A549 (cell line): ENCODE measurements around the gene INTS15. TPM values are rescaled to one million over a fixed set of nuclear protein-coding genes. Genes with fewer than 3 reads are reported as not detected.

Experiments
- ATAC-seq, 2 experiments: fragments of 200-7000 bp in 1 of 2; fragments of >200 bp in 1 of 2; cut with Nextera tagmentation in 1 of 2; cut with Tn5 transposase in 1 of 2; 3 replicates each; pipeline versions ENCODE4 v1.8.0 to v1.9.1; 2018 to 2020; ENCODE audit warnings: mild to moderate bottlenecking in 1 of 2, moderate library complexity in 1 of 2
- CTCF ChIA-PET: fragments of 300-600 bp; sonication (Branson Sonifier 250); formaldehyde crosslinking; extraction: SDS; loops from one replicate; lab custom pipeline; 2021; ENCODE audit warnings: antibody characterized with exemption, inconsistent platforms; lab: Yijun Ruan, JAX
- POLR2A ChIA-PET: fragments of 350-600 bp; formaldehyde crosslinking; extraction: SDS; loops from one replicate; lab custom pipeline; 2021; ENCODE audit warnings: antibody characterized with exemption, inconsistent platforms; lab: Yijun Ruan, JAX
- DNase-seq, 2 experiments: peaks; one replicate each; pipeline versions ENCODE4 v3.0.0 to v3.0.0-alpha.2; 2011 to 2016; ENCODE audit warnings: low read depth in 1 of 2, low spot score in 1 of 2
- FAIRE-seq: peaks from 2 replicates; lab custom pipeline; 2011; peaks lifted over from hg19 to GRCh38; lab: Jason Lieb, UNC
- H3K27ac ChIP-seq, 2 experiments: fragments of >200 bp; sonication (Bioruptor Twin); formaldehyde crosslinking; 3 replicates each; pipeline ENCODE4 v1.5.1; 2016 to 2017
- H3K4me1 ChIP-seq: fragments of >200 bp; sonication (Bioruptor Twin); formaldehyde crosslinking; 3 replicates; pipeline ENCODE4 v1.6.1; 2016
- H3K4me2 ChIP-seq: fragments of >200 bp; sonication (Bioruptor Twin); formaldehyde crosslinking; 3 replicates; pipeline ENCODE4 v1.6.1; 2016
- H3K4me3 ChIP-seq: fragments of >200 bp; sonication (Bioruptor Twin); formaldehyde crosslinking; 3 replicates; pipeline ENCODE4 v1.5.1; 2016
- H3K9me3 ChIP-seq: fragments of >200 bp; sonication (Bioruptor Twin); formaldehyde crosslinking; 3 replicates; pipeline ENCODE4 v1.6.1; 2016
- BHLHE40 ChIP-seq: IDR thresholded peaks from 2 replicates; pipeline ENCODE4 v1.6.1; 2012; ENCODE audit warnings: low read depth, low read length, inconsistent platforms
- CBX8 ChIP-seq: fragments of 200-600 bp; sonication (generic); IDR thresholded peaks from 2 replicates; pipeline ENCODE4 v1.6.1; 2016
- CHD4 ChIP-seq: fragments of 200-600 bp; sonication (generic); IDR thresholded peaks from 2 replicates; pipeline ENCODE4 v1.6.1; 2016; ENCODE audit warnings: antibody characterized with exemption, mild to moderate bottlenecking, borderline replicate concordance
- CTCF ChIP-seq: fragments of >200 bp; sonication (Bioruptor Twin); formaldehyde crosslinking; IDR thresholded peaks from 3 replicates; pipeline ENCODE4 v1.5.1; 2016
- EHF ChIP-seq: fragments of 250-450 bp; sonication (Bioruptor Pico); IDR thresholded peaks from 2 replicates; pipeline ENCODE4 v1.5.0; 2020; ENCODE audit warnings: mild to moderate bottlenecking
- EP300 ChIP-seq, 2 experiments: fragments of >200 bp; sonication (Bioruptor Twin); formaldehyde crosslinking; IDR thresholded peaks; 2 replicates in 1 of 2; 3 replicates in 1 of 2; pipeline ENCODE4 v1.6.1; 2016 to 2017
- ESRRA ChIP-seq: fragments of 150-350 bp; IDR thresholded peaks from 2 replicates; pipeline ENCODE4 v1.6.1; 2014; ENCODE audit warnings: mild to moderate bottlenecking, low read length, borderline replicate concordance
- FOSB ChIP-seq: fragments of 250-450 bp; sonication (Bioruptor Pico); IDR thresholded peaks from 2 replicates; pipeline ENCODE4 v1.5.0; 2020; ENCODE audit warnings: mild to moderate bottlenecking, moderate library complexity
- FOSL2 ChIP-seq, 2 experiments: fragments of 450-650 bp in 1 of 2; fragments of >200 bp in 1 of 2; sonication (Bioruptor Twin) in 1 of 2; formaldehyde crosslinking; IDR thresholded peaks; 2 replicates each; pipeline versions ENCODE4 v1.5.0 to v1.6.1; 2016 to 2020; ENCODE audit warnings: mild to moderate bottlenecking in 1 of 2, moderate library complexity in 1 of 2
- HEYL ChIP-seq: fragments of 250-450 bp; sonication (Bioruptor Pico); IDR thresholded peaks from 2 replicates; pipeline ENCODE4 v1.8.0; 2021; ENCODE audit warnings: mild to moderate bottlenecking, moderate library complexity
- HOXA7 ChIP-seq: fragments of 250-450 bp; sonication (Bioruptor Pico); IDR thresholded peaks from 2 replicates; pipeline ENCODE4 v1.5.0; 2020; ENCODE audit warnings: mild to moderate bottlenecking, moderate library complexity
- HOXB5 ChIP-seq: fragments of 250-450 bp; sonication (Bioruptor Pico); IDR thresholded peaks from 2 replicates; pipeline ENCODE4 v1.5.0; 2020; ENCODE audit warnings: mild to moderate bottlenecking, moderate library complexity
- JUN ChIP-seq, 2 experiments: fragments of >200 bp; sonication (Bioruptor Twin); formaldehyde crosslinking; IDR thresholded peaks; 2 replicates in 1 of 2; 3 replicates in 1 of 2; pipeline ENCODE4 v1.6.1; 2016 to 2017
- KDM5A ChIP-seq: fragments of 200-600 bp; sonication (generic); IDR thresholded peaks from 2 replicates; pipeline ENCODE4 v1.6.1; 2016; ENCODE audit warnings: antibody characterized with exemption, mild to moderate bottlenecking
- MAFK ChIP-seq: fragments of 450-650 bp; IDR thresholded peaks from 2 replicates; pipeline ENCODE4 v1.6.1; 2014; ENCODE audit not compliant: partially characterized antibody
- MAX ChIP-seq: IDR thresholded peaks from 2 replicates; pipeline ENCODE4 v1.6.1; 2012
- MAZ ChIP-seq: fragments of 150-350 bp; IDR thresholded peaks from 2 replicates; pipeline ENCODE4 v1.6.1; 2014; ENCODE audit warnings: antibody characterized with exemption, low read depth, low read length, borderline replicate concordance
- MYC ChIP-seq: IDR thresholded peaks from 2 replicates; pipeline ENCODE4 v1.6.1; 2012; ENCODE audit warnings: mild to moderate bottlenecking, inconsistent platforms, low read length, improper control_type of control experiment, borderline replicate concordance
- NFE2L2 ChIP-seq: fragments of 150-350 bp; conservative IDR thresholded peaks from 2 replicates; pipeline ENCODE4 v1.6.1; 2014; ENCODE audit warnings: low read length
- NPAS2 ChIP-seq: fragments of 250-450 bp; sonication (Bioruptor Pico); IDR thresholded peaks from 2 replicates; pipeline ENCODE4 v1.8.0; 2022; ENCODE audit warnings: mild to moderate bottlenecking, moderate library complexity, borderline replicate concordance
- PHF8 ChIP-seq: fragments of 200-600 bp; sonication (generic); IDR thresholded peaks from 2 replicates; pipeline ENCODE4 v1.6.1; 2016; ENCODE audit warnings: low read depth, mild to moderate bottlenecking, antibody characterized with exemption, moderate library complexity, borderline replicate concordance
- POLR2A ChIP-seq: IDR thresholded peaks from 2 replicates; pipeline ENCODE4 v1.6.1; 2012; ENCODE audit warnings: mild to moderate bottlenecking, low read length
- POLR2AphosphoS2 ChIP-seq: conservative IDR thresholded peaks from 2 replicates; pipeline ENCODE4 v1.6.1; 2012; ENCODE audit warnings: low read length, improper control_type of control experiment, inconsistent platforms
- RARB ChIP-seq: fragments of 250-450 bp; sonication (Bioruptor Pico); IDR thresholded peaks from 2 replicates; pipeline ENCODE4 v1.8.0; 2021; ENCODE audit warnings: mild to moderate bottlenecking, moderate library complexity
- RFX5 ChIP-seq: fragments of 450-650 bp; IDR thresholded peaks from 2 replicates; pipeline ENCODE4 v1.7.1; 2014; ENCODE audit warnings: antibody characterized with exemption, mild to moderate bottlenecking, moderate library complexity
- SMC3 ChIP-seq: fragments of >200 bp; sonication (Bioruptor Twin); formaldehyde crosslinking; IDR thresholded peaks from 3 replicates; pipeline ENCODE4 v1.6.1; 2018; ENCODE audit warnings: inconsistent platforms
- TFCP2L1 ChIP-seq: fragments of 250-450 bp; sonication (Bioruptor Pico); IDR thresholded peaks from 2 replicates; pipeline ENCODE4 v1.5.0; 2021; ENCODE audit warnings: mild to moderate bottlenecking
- ZFP36 ChIP-seq: fragments of 450-650 bp; IDR thresholded peaks from 2 replicates; pipeline ENCODE4 v1.6.1; 2014; ENCODE audit warnings: borderline replicate concordance; ENCODE audit not compliant: partially characterized antibody
- ZNF302 ChIP-seq: fragments of 250-450 bp; sonication (Bioruptor Pico); IDR thresholded peaks from 2 replicates; pipeline ENCODE4 v1.9.0; 2021; ENCODE audit warnings: inconsistent platforms, mild to moderate bottlenecking, moderate library complexity
- ZSCAN20 ChIP-seq: fragments of 250-450 bp; sonication (Bioruptor Pico); IDR thresholded peaks from 2 replicates; pipeline ENCODE4 v1.8.0; 2022; ENCODE audit warnings: mild to moderate bottlenecking, moderate library complexity
- WGBS: methylation state at CpG from one replicate; pipeline ENCODE4 v1.1.6; 2017; ENCODE audit errors: missing lambda C conversion rate; 5-methylcytosine and 5-hydroxymethylcytosine counted together
- polyA plus RNA-seq, 4 experiments: library from polyadenylated mRNA; depleted of rRNA in 3 of 4; stranded (reverse); fragments of >200 nt; fragmentation: RNase III in 1 of 4; extraction: RNeasy Plus Mini Kit Qiagen cat#74134 plus additional on column Dnase treatment in 1 of 4; gene quantifications; 2 replicates in 3 of 4; 3 replicates in 1 of 4; pipeline ENCODE4 v1.2.3, GENCODE V29; 2011 to 2017
- TF ChIP-seq, protein P1 (sequence below): fragments of 450-650 bp; IDR thresholded peaks from 2 replicates; pipeline ENCODE4 v1.6.1; 2014; ENCODE audit warnings: antibody characterized with exemption
- TF ChIP-seq, protein P2 (sequence below): fragments of 250-450 bp; sonication (Bioruptor Pico); IDR thresholded peaks from 2 replicates; pipeline ENCODE4 v1.5.0; 2021; ENCODE audit warnings: mild to moderate bottlenecking, moderate library complexity, borderline replicate concordance

The INTS15 gene
- polyA plus RNA-seq, 2 of the 4 experiments (the other 2 are of a cell fraction), result 14.7 to 23.4 TPM

DNA sequence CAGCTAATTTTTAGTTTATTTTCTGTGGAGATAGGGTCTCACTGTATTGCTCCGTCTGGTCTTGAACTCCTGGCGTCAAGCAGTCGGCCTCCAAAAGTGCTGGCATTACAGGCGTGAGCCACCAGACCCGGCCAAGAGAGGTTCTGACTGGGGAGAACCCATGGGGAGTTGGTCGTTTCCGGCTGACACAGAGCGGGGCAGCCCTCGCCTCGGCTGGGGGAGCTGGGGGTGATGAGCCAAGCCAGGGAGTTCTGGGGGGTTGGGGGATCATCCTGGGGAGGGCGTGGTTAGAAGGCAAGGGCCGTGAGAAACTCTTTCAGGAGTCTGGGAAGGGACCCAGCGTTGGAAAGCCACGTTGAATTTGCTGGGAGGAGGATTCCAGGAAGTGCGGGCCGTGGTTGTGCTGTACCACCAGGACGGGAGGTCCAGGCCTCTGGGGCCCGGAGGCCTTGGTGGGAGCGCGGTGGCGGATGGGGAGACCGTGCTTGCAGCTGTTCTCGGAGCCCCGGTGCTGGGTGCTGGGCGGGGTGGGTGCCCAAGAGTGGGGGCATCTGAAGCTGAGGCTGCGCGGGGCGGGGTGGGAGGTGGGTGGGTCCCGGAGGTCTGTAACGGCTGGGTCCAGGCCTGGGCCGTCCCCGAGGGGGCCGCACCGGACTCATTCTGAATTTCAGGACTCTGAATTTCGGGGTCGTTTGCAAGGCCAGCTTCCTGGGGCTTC is 17.2 kb downstream of the INTS15 start:
- 91% methylated on average over 23 of the region's 36 CpGs for WGBS
- Histone ChIP-seq H3K9me3 (no peaks in the 10 kb centered on the region), H3K4me1 (no peaks in the 10 kb centered on the region), H3K4me2 (no peak overlapping the region), H3K4me3 (no peak overlapping the region), H3K27ac (no peak overlapping the region)
- no peak for DNase-seq
- POLR2A ChIA-PET, result no interaction called here
- TF ChIP-seq SMC3 (no peak), RARB (CRISPR knock-in tag) (no peak), MAFK (no peak), ZFP36 (no peak)
- CTCF ChIA-PET, result interaction anchor here (1.4 to 3.2 kb wide), 2 partner anchors 17 to 91 kb away, joined by 5 to 17 read pairs; partner anchors contain the start of gene INTS15
- ATAC-seq, result no peak
- FAIRE-seq, result no peak

DNA sequence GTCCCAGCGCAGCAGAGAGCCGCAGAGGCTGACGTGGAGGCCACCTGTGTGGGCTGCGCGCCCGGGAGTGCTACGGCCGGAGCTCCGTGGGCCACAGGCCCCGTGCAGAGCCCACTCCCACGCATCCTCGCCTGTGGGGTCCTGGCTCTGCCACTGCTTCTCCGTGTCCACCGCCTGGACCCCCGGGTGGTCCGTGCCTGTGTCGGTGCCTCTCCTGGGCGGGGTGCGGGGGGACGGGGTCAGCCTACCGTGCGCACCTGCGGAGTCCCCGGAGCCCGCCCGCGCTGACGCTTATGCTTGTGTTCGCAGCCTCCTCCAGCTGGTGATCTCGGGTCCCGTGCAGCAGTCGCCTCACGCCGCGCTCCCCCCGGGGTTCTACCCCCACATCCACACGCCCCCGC is 17.8 kb downstream of the INTS15 start:
- H3K9me3 ChIP-seq, result no peaks in the 10 kb centered on the region
- no peaks in the 10 kb centered on the region for H3K4me1 ChIP-seq
- no peak for FAIRE-seq
- CTCF ChIA-PET, result interaction anchor here (0.6 to 3.2 kb wide), 3 partner anchors 18 to 92 kb away, joined by 3 to 17 read pairs (median 5); partner anchors contain the start of gene INTS15
- DNase-seq, result no peak
- H3K4me2 ChIP-seq, result no peak overlapping the region
- no peak overlapping the region for H3K27ac ChIP-seq
- ATAC-seq, result no peak; a peak in 1 of 6 replicates
- TF ChIP-seq PHF8, result no peak
- no peak for TF ChIP-seq ESRRA
- TF ChIP-seq CBX8, result no peak
- no peak for TF ChIP-seq HOXA7 (CRISPR knock-in tag)
- no peak for TF ChIP-seq CTCF
- no peak for TF ChIP-seq FOSL2 (IDR thresholded peaks at IDR 0.05)
- TF ChIP-seq FOSL2 (CRISPR knock-in tag; IDR thresholded peaks at IDR 0.05), result no peak
- TF ChIP-seq RFX5, result no peak
- TF ChIP-seq, protein P1, sequence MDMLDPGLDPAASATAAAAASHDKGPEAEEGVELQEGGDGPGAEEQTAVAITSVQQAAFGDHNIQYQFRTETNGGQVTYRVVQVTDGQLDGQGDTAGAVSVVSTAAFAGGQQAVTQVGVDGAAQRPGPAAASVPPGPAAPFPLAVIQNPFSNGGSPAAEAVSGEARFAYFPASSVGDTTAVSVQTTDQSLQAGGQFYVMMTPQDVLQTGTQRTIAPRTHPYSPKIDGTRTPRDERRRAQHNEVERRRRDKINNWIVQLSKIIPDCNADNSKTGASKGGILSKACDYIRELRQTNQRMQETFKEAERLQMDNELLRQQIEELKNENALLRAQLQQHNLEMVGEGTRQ, result no peak
- TF ChIP-seq NFE2L2, result no peak
- TF ChIP-seq TFCP2L1 (CRISPR knock-in tag), result no peak
- no peak for TF ChIP-seq ZNF302 (CRISPR knock-in tag)
- no peak for TF ChIP-seq NPAS2 (CRISPR knock-in tag)
- no peak for TF ChIP-seq MAX
- no peak for TF ChIP-seq KDM5A
- TF ChIP-seq BHLHE40, result no peak
- no peak for TF ChIP-seq POLR2AphosphoS2
- TF ChIP-seq HOXB5 (CRISPR knock-in tag), result no peak
- no peak for TF ChIP-seq POLR2A
- H3K4me3 ChIP-seq, result no peak overlapping the region
- POLR2A ChIA-PET, result no interaction called here
- WGBS, result over 99% methylated on average over 19 of the region's 38 CpGs

- 91% methylated on average over 15 of the region's 27 CpGs for WGBS
- TF ChIP-seq ZSCAN20 (CRISPR knock-in tag), result no peak
- TF ChIP-seq FOSB, result no peak
- TF ChIP-seq MYC, result no peak
- no peak for TF ChIP-seq EHF
- TF ChIP-seq EP300 (IDR thresholded peaks at IDR 0.05), result no peak
- no peak for TF ChIP-seq CHD4
- TF ChIP-seq HEYL (CRISPR knock-in tag), result no peak
- TF ChIP-seq JUN (IDR thresholded peaks at IDR 0.05), result no peak
- TF ChIP-seq, protein P1, result no peak
- TF ChIP-seq, protein P2, sequence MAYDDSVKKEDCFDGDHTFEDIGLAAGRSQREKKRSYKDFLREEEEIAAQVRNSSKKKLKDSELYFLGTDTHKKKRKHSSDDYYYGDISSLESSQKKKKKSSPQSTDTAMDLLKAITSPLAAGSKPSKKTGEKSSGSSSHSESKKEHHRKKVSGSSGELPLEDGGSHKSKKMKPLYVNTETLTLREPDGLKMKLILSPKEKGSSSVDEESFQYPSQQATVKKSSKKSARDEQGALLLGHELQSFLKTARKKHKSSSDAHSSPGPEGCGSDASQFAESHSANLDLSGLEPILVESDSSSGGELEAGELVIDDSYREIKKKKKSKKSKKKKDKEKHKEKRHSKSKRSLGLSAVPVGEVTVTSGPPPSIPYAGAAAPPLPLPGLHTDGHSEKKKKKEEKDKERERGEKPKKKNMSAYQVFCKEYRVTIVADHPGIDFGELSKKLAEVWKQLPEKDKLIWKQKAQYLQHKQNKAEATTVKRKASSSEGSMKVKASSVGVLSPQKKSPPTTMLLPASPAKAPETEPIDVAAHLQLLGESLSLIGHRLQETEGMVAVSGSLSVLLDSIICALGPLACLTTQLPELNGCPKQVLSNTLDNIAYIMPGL (CRISPR knock-in tag), result no peak
- TF ChIP-seq MAZ, result no peak
Observed at GRCh38 chr7:6608081-6608480, 18.3 kb downstream of the INTS15 start.

More at GRCh38 chr7:6608081-6608480, 18.3 kb downstream of the INTS15 start:
- POLR2A ChIA-PET, result no interaction called here
- FAIRE-seq (no peak), ATAC-seq (no peak; a peak in 1 of 6 replicates), DNase-seq (no peak)
- no peak overlapping the region for H3K27ac ChIP-seq
- no peaks in the 10 kb centered on the region for H3K4me1 ChIP-seq
- H3K4me2 ChIP-seq, result no peak overlapping the region
- H3K4me3 ChIP-seq, result no peak overlapping the region
- H3K9me3 ChIP-seq, result no peaks in the 10 kb centered on the region
- CTCF ChIA-PET, result interaction anchor here (0.6 to 3.2 kb wide), 5 partner anchors 8 to 758 kb away, joined by 3 to 17 read pairs (median 5); partner anchors contain the start of gene INTS15
